Astrocyte (in vitro differentiated cells and primary cell): ENCODE results near the gene SHISA7.

Source experiments
- EZH2 ChIP-seq: IDR thresholded peaks from 2 replicates; pipeline ENCODE4 v1.6.1; 2012; ENCODE audit warnings: mild to moderate bottlenecking, low read length, inconsistent platforms; ENCODE audit not compliant: insufficient read depth
- TF ChIP-seq, protein P1 (sequence below): IDR thresholded peaks from 2 replicates; pipeline ENCODE4 v1.5.1; 2011; ENCODE audit warnings: low read depth, mild to moderate bottlenecking, inconsistent platforms, low read length, moderate library complexity; ENCODE audit not compliant: insufficient read depth

DNA sequence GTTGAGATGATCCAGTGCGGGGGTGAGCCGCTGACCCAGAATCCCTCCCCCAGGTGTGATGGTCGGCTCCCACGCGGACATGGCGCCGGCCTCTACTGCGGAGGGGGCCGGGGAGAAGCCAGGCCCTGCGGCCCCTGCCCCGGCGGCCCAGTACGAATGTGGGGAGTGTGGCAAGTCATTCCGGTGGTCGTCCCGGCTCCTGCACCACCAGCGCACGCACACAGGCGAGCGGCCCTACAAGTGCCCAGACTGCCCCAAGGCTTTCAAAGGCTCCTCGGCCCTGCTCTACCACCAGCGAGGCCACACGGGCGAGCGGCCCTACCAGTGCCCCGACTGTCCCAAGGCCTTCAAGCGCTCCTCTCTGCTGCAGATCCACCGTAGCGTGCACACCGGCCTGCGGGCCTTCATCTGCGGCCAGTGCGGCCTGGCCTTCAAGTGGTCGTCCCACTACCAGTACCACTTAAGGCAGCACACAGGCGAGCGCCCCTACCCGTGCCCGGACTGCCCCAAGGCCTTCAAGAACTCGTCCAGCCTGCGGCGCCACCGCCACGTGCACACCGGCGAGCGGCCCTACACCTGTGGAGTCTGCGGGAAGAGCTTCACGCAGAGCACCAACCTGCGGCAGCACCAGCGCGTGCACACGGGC lies 38.2 kb upstream of the SHISA7 start:
- TF ChIP-seq, protein P1, sequence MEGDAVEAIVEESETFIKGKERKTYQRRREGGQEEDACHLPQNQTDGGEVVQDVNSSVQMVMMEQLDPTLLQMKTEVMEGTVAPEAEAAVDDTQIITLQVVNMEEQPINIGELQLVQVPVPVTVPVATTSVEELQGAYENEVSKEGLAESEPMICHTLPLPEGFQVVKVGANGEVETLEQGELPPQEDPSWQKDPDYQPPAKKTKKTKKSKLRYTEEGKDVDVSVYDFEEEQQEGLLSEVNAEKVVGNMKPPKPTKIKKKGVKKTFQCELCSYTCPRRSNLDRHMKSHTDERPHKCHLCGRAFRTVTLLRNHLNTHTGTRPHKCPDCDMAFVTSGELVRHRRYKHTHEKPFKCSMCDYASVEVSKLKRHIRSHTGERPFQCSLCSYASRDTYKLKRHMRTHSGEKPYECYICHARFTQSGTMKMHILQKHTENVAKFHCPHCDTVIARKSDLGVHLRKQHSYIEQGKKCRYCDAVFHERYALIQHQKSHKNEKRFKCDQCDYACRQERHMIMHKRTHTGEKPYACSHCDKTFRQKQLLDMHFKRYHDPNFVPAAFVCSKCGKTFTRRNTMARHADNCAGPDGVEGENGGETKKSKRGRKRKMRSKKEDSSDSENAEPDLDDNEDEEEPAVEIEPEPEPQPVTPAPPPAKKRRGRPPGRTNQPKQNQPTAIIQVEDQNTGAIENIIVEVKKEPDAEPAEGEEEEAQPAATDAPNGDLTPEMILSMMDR = no peak
- no peak for TF ChIP-seq EZH2
